ENCODE measurements around the gene PTPN5. TPM values are rescaled to one million over a fixed set of nuclear protein-coding genes. Genes with fewer than 3 reads are reported as not detected.

Gene PTPN5
- total RNA-seq, 1 experiment from 2014 or later, result not detected

- Histone ChIP-seq H3K9ac (ENCODE audit: low read length) (no peak overlapping the region), H2AFZ (ENCODE audit: low read depth, low read length, poor library complexity, severe bottlenecking) (no peak overlapping the region), H3K4me1 (ENCODE audit: control insufficient read depth in 1 of 2, insufficient read depth in 2 of 2, low read length in 2 of 2) (no peaks in the 10 kb centered on the region), H3K36me3 (ENCODE audit: control insufficient read depth in 1 of 2, insufficient read depth in 2 of 2, low read length in 2 of 2) (no peaks in the 10 kb centered on the region), H3K4me3 (replicated peaks in 1 of 2; ENCODE audit: low read depth in 1 of 2, low read length in 2 of 2) (no peak overlapping the region), H3K27me3 (ENCODE audit: insufficient read depth, low read length) (no peaks in the 10 kb centered on the region), H3K27ac (ENCODE audit: low read depth, low read length) (no peak overlapping the region), H3K9me3 (ENCODE audit: control insufficient read depth in 1 of 2, insufficient read depth in 1 of 2, low read depth in 1 of 2, low read length in 2 of 2) (no peaks in the 10 kb centered on the region), H3K9me2 (ENCODE audit: insufficient read depth) (no peaks in the 10 kb centered on the region), H3K79me2 (ENCODE audit: insufficient read depth, low read length) (no peaks in the 10 kb centered on the region), H3K4me2 (ENCODE audit: low read length) (no peak overlapping the region), H4K20me1 (ENCODE audit: insufficient read depth) (no peaks in the 10 kb centered on the region)
- CTCF ChIA-PET, result interaction anchor here (1.2 to 3.6 kb wide), 6 partner anchors 9 to 75 kb away, joined by 3 to 23 read pairs (median 9); no protein-coding TSS in a partner anchor
- BruUV-seq (replicated peaks), result no TSS peak
- TF ChIP-seq ZFX (IDR thresholded peaks at IDR 0.05) (no peak), JUND (IDR thresholded peaks at IDR 0.05) (no peak), SRF (IDR thresholded peaks at IDR 0.05; ENCODE audit: low read depth) (no peak)
- intact Hi-C loops (cut with micrococcal nuclease), result loop anchor here (1.0 kb wide), 2 partner anchors 28 to 78 kb away; no protein-coding TSS in a partner anchor
- POLR2A ChIA-PET, result no interaction called here
- DNase-seq (ENCODE audit: low read depth, low spot score) (no peak), ATAC-seq (no peak)
- RAD21 ChIA-PET (ENCODE audit: low non-redundant PET in 1 of 2, low total read pairs in 2 of 2, uncharacterized antibody in 2 of 2, unreplicated experiment in 2 of 2), result no interaction called here
Observed at GRCh38 chr11:18774801-18775200, 16.8 kb downstream of the PTPN5 start.

- no peaks in the 10 kb centered on the region for H3K79me2 ChIP-seq (ENCODE audit: insufficient read depth, low read length)
- CTCF ChIA-PET, result interaction anchor here (1.8 kb wide), 1 partner anchor 9 kb away, joined by 12 read pairs; no protein-coding TSS in a partner anchor
- H3K36me3 ChIP-seq (ENCODE audit: control insufficient read depth in 1 of 2, insufficient read depth in 2 of 2, low read length in 2 of 2), result no peaks in the 10 kb centered on the region
- no TSS peak for BruUV-seq (replicated peaks)
- POLR2A ChIA-PET, result no interaction called here
- no peak overlapping the region for H3K4me3 ChIP-seq (replicated peaks in 1 of 2; ENCODE audit: low read depth in 1 of 2, low read length in 2 of 2)
- TF ChIP-seq ZNF274 (IDR thresholded peaks at IDR 0.05; ENCODE audit: low read depth, low read length) (no peak), JUND (IDR thresholded peaks at IDR 0.05) (no peak), ZFX (IDR thresholded peaks at IDR 0.05) (no peak), SIN3A (IDR thresholded peaks at IDR 0.05; ENCODE audit: low read depth) (no peak), RAD21 (IDR thresholded peaks at IDR 0.05; ENCODE audit: low read depth) (no peak), ZBTB33 (IDR thresholded peaks at IDR 0.05; ENCODE audit: extremely low read depth, insufficient replicate concordance, low read length) (no peak), REST (IDR thresholded peaks at IDR 0.05; ENCODE audit: low read depth) (no peak), SRF (IDR thresholded peaks at IDR 0.05; ENCODE audit: low read depth) (no peak), CTCF (IDR thresholded peaks at IDR 0.05 in 2 of 3, conservative IDR thresholded peaks at IDR 0.05 in 1 of 3; ENCODE audit: borderline replicate concordance in 1 of 3, insufficient read depth in 1 of 3, low read depth in 2 of 3, low read length in 2 of 3) (no peak), SP1 (IDR thresholded peaks at IDR 0.05; ENCODE audit: low read depth) (no peak), ELF1 (IDR thresholded peaks at IDR 0.05; ENCODE audit: borderline replicate concordance, low read depth) (no peak), EGR1 (IDR thresholded peaks at IDR 0.05; ENCODE audit: low read depth) (no peak), POLR2A (IDR thresholded peaks at IDR 0.05; ENCODE audit: borderline replicate concordance, extremely low read depth, insufficient read depth, insufficient read length) (no peak)
- H3K9me3 ChIP-seq (ENCODE audit: control insufficient read depth in 1 of 2, insufficient read depth in 1 of 2, low read depth in 1 of 2, low read length in 2 of 2), result no peaks in the 10 kb centered on the region
- RAD21 ChIA-PET (ENCODE audit: low non-redundant PET in 1 of 2, low total read pairs in 2 of 2, uncharacterized antibody in 2 of 2, unreplicated experiment in 2 of 2), result no interaction called here
- no peaks in the 10 kb centered on the region for H3K9me2 ChIP-seq (ENCODE audit: insufficient read depth)
- H3K9ac ChIP-seq (ENCODE audit: low read length), result no peak overlapping the region
- no peaks in the 10 kb centered on the region for H4K20me1 ChIP-seq (ENCODE audit: insufficient read depth)
- intact Hi-C loops (cut with micrococcal nuclease), result no loop called here
- H3K27me3 ChIP-seq (ENCODE audit: insufficient read depth, low read length), result no peaks in the 10 kb centered on the region
- DNase-seq (ENCODE audit: low read depth, low spot score) (no peak), ATAC-seq (no peak)
- no peak overlapping the region for H2AFZ ChIP-seq (ENCODE audit: low read depth, low read length, poor library complexity, severe bottlenecking)
- H3K4me2 ChIP-seq (ENCODE audit: low read length), result no peak overlapping the region
- no peaks in the 10 kb centered on the region for H3K4me1 ChIP-seq (ENCODE audit: control insufficient read depth in 1 of 2, insufficient read depth in 2 of 2, low read length in 2 of 2)
- H3K27ac ChIP-seq (ENCODE audit: low read depth, low read length), result no peak overlapping the region
Observed at GRCh38 chr11:18773681-18774080, 17.9 kb downstream of the PTPN5 start.
